HG03354 (cell line): ENCODE results near the gene ULK1.
"Not testable (repeated sequence)": the region's sequence is repeated elsewhere in the genome, so short reads cannot be mapped to it uniquely, and the experiment has no call there.

Experiments
- ATAC-seq: cut with Tn5 transposase; IDR thresholded peaks from one replicate; pipeline ENCODE4 v1.9.1; 2021; ENCODE audit warnings: mild to moderate bottlenecking; ENCODE audit not compliant: unreplicated experiment, poor library complexity, severe bottlenecking

ULK1 gene

GRCh38 chr12:131883521-131883900, 10.9 kb upstream of the ULK1 start:
- no peak for ATAC-seq

- ATAC-seq: not testable (repeated sequence)
Measured at GRCh38 chr12:131885076-131885475, 9.3 kb upstream of the ULK1 start.

GRCh38 chr12:131885543-131886057, 8.8 kb upstream of the ULK1 start:
- ATAC-seq: no peak

GRCh38 chr12:131891722-131892121, 2.7 kb upstream of the ULK1 start:
- not testable (repeated sequence) for ATAC-seq

- no peak for ATAC-seq
Measured at GRCh38 chr12:131892711-131893604, 1.5 kb upstream of the ULK1 start.

- ATAC-seq: no peak
Measured at GRCh38 chr12:131893605-131894312, 663 bp upstream of the ULK1 start.

- peak; percentile 6 for ATAC-seq
Measured at GRCh38 chr12:131894981-131895639, 688 bp downstream of the ULK1 start.

- peak; percentile 24 for ATAC-seq
Measured at GRCh38 chr12:131895640-131896079, 1.2 kb downstream of the ULK1 start.

GRCh38 chr12:131896080-131896810, 1.8 kb downstream of the ULK1 start:
- peak; percentile 70 for ATAC-seq

- no peak for ATAC-seq
Measured at GRCh38 chr12:131896811-131897270, 2.4 kb downstream of the ULK1 start.

GRCh38 chr12:131897276-131897675, 2.9 kb downstream of the ULK1 start:
- no peak for ATAC-seq

GRCh38 chr12:131897875-131898274, 3.5 kb downstream of the ULK1 start:
- ATAC-seq: no peak

- no peak for ATAC-seq
Measured at GRCh38 chr12:131900397-131900796, 6.0 kb downstream of the ULK1 start.

GRCh38 chr12:131901431-131902331, 7.3 kb downstream of the ULK1 start:
- ATAC-seq: no peak

GRCh38 chr12:131902332-131903241, 8.2 kb downstream of the ULK1 start:
- ATAC-seq: no peak

GRCh38 chr12:131903270-131904255, 9.1 kb downstream of the ULK1 start:
- ATAC-seq: no peak
